Nephron progenitor cell (in vitro differentiated cells): ENCODE measurements around the gene GRAMD2B.
A peak's percentile ranks its signal among the peaks of the same experiment; 100 is the strongest.

ENCODE experiments used
- DNase-seq: peaks from one replicate; pipeline ENCODE4 v3.0.0; 2021
- H3K27ac Mint-ChIP-seq: 2 replicates; pipeline ENCODE4 v1.8.0; 2021; ENCODE audit warnings: mild to moderate bottlenecking, moderate library complexity, mixed read lengths
- H3K27me3 Mint-ChIP-seq: 2 replicates; pipeline ENCODE4 v1.8.0; 2021; ENCODE audit warnings: mild to moderate bottlenecking, low read depth, mixed read lengths; ENCODE audit not compliant: poor library complexity
- H3K36me3 Mint-ChIP-seq: 2 replicates; pipeline ENCODE4 v1.8.0; 2021; ENCODE audit warnings: low read depth, mixed read lengths
- H3K4me1 Mint-ChIP-seq: 2 replicates; pipeline ENCODE4 v1.8.0; 2021; ENCODE audit warnings: mixed read lengths
- H3K4me3 Mint-ChIP-seq: 2 replicates; pipeline ENCODE4 v1.8.0; 2021; ENCODE audit warnings: mild to moderate bottlenecking, moderate library complexity, mixed read lengths
- H3K9me3 Mint-ChIP-seq: 2 replicates; pipeline ENCODE4 v1.8.0; 2021; ENCODE audit warnings: mild to moderate bottlenecking, moderate library complexity, mixed read lengths
- CTCF ChIP-seq: fragments of 200-600 bp; sonication (generic); IDR thresholded peaks from 2 replicates; pipeline ENCODE4 v1.5.0; 2021; ENCODE audit warnings: antibody characterized with exemption

GRAMD2B gene

DNA sequence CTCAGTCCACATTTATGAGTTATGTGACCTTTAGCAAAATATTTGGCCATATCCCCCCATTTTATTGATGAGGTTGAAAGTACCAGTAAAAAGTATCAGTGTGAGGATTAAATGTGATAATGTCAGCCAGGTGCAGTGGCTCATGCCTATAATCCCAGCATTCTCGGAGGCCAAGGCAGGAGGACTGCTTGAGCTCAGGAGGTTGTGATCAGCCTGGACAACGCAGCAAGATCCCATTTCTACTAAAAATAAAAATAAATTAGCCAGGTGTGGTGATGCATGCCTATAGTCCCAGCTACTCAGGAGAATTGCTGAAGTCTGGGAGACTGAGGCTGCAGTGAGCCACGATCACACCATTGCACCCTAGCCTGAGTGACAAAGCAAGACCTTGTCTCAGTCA lies 71.2 kb downstream of the GRAMD2B start:
- H3K4me1 Mint-ChIP-seq, result peaks cover 38% of the 10 kb centered on the region

DNA sequence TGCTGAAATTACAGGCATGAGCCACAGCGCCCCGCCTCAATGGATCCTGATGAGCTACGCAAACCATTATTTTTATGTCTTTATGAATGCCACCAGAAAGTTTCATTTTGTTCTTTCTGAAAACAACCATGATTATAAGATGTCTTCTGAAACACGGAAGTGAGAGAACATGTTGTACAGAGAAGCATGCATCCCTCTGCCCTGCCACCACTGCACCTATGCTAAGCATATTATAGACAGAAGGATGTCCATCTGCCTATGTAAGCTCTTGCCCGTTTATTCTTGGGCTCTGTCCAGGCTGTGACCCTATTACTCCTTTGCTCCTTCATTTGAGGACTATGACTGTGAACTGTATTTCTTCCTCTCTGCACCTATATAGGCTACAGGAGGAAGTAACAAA lies 74.3 kb downstream of the GRAMD2B start:
- no peak overlapping the region for H3K4me3 Mint-ChIP-seq
- peaks cover 20% of the 10 kb centered on the region for H3K4me1 Mint-ChIP-seq

More for the DNA sequence above, 71.2 kb downstream of the GRAMD2B start:
- H3K9me3 Mint-ChIP-seq, result no peaks in the 10 kb centered on the region
- peaks cover 3% of the 10 kb centered on the region for H3K27me3 Mint-ChIP-seq
- no peak for TF ChIP-seq CTCF
- no peak overlapping the region for H3K27ac Mint-ChIP-seq
- DNase-seq, result no peak
- peaks cover 5% of the 10 kb centered on the region for H3K36me3 Mint-ChIP-seq
- no peak overlapping the region for H3K4me3 Mint-ChIP-seq

DNA sequence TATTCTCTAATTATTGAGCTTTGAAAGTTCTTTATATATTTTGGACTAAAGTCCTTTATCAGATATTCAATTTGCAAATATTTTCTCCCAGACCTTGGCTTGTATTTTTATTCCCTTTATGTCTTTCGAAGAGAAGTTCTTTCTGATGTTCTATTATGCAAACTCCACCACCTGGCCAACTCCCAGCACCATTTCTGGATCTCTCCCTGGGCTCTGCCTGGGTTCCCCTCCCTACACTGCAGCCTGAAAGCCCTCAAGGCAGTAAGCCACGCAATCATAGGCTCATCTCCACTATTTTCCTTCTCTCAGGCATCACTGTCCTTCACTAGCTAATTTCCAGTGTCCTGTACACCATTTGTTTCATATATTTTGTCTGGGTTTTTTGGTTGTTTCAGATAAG lies 76.1 kb downstream of the GRAMD2B start:
- Mint-ChIP-seq H3K36me3 (no peaks in the 10 kb centered on the region), H3K27me3 (peaks cover 11% of the 10 kb centered on the region), H3K27ac (no peak overlapping the region), H3K4me3 (no peak overlapping the region), H3K9me3 (no peaks in the 10 kb centered on the region), H3K4me1 (peaks cover 20% of the 10 kb centered on the region)
- no peak for TF ChIP-seq CTCF
- DNase-seq, result no peak

More for the DNA sequence above, 74.3 kb downstream of the GRAMD2B start:
- Mint-ChIP-seq H3K27me3 (peaks cover 11% of the 10 kb centered on the region), H3K9me3 (no peaks in the 10 kb centered on the region), H3K27ac (peak overlapping the region; percentile 63), H3K36me3 (no peaks in the 10 kb centered on the region)
- TF ChIP-seq CTCF, result no peak
- no peak for DNase-seq

- Mint-ChIP-seq H3K4me1 (peaks cover 21% of the 10 kb centered on the region), H3K4me3 (no peak overlapping the region), H3K27me3 (peaks cover 11% of the 10 kb centered on the region), H3K9me3 (no peaks in the 10 kb centered on the region), H3K36me3 (no peaks in the 10 kb centered on the region), H3K27ac (no peak overlapping the region)
- DNase-seq, result no peak
- peak; percentile 37 for TF ChIP-seq CTCF
Observed at GRCh38 chr5:126499853-126500342, 76.7 kb downstream of the GRAMD2B start.

DNA sequence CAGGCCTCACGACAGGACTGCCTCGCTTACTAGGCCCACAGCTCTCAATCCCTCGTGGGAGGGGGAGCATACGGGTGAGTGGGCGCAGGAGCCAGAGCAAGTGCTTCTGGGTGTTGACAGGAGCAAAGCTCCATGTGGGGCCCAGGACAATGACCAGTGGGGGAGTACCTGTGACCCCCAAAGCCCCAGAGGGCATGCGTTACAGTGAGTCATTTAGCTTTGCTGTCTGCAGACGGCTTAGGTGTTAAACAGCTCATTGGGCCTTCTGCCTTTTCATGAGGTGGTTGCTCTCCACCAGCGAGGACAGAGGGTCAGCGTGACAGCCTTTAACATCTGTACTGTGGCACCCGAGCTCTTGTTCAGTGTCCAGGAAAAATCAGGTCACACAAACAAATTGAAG lies 78.2 kb downstream of the GRAMD2B start:
- peaks cover 11% of the 10 kb centered on the region for H3K27me3 Mint-ChIP-seq
- no peak for TF ChIP-seq CTCF
- H3K36me3 Mint-ChIP-seq, result no peaks in the 10 kb centered on the region
- no peak for DNase-seq
- no peaks in the 10 kb centered on the region for H3K9me3 Mint-ChIP-seq
- peaks cover 21% of the 10 kb centered on the region for H3K4me1 Mint-ChIP-seq
- H3K4me3 Mint-ChIP-seq, result no peak overlapping the region
- peak overlapping the region; percentile 64 for H3K27ac Mint-ChIP-seq

- no peaks in the 10 kb centered on the region for H3K9me3 Mint-ChIP-seq
- peaks cover 21% of the 10 kb centered on the region for H3K4me1 Mint-ChIP-seq
- H3K27me3 Mint-ChIP-seq, result peaks cover 11% of the 10 kb centered on the region
- H3K36me3 Mint-ChIP-seq, result no peaks in the 10 kb centered on the region
- no peak overlapping the region for H3K4me3 Mint-ChIP-seq
- no peak for TF ChIP-seq CTCF
- no peak overlapping the region for H3K27ac Mint-ChIP-seq
- DNase-seq, result no peak
Observed at GRCh38 chr5:126503602-126504104, 80.4 kb downstream of the GRAMD2B start.
